Loucy (cell line): ENCODE data around the gene THBS4.

ENCODE experiments used
- CTCF ChIP-seq: fragments of 200-600 bp; sonication (generic); conservative IDR thresholded peaks from 2 replicates; pipeline ENCODE4 v1.5.1; 2014; ENCODE audit warnings: mild to moderate bottlenecking, antibody characterized with exemption, low read length
- EZH2phosphoT487 ChIP-seq: fragments of 200-600 bp; IDR thresholded peaks from 2 replicates; pipeline ENCODE4 v1.6.1; 2018; ENCODE audit warnings: antibody characterized with exemption, mild to moderate bottlenecking, moderate library complexity, borderline replicate concordance

- TF ChIP-seq CTCF (no peak), EZH2phosphoT487 (no peak)
These were observed 94.0 kb downstream of the THBS4 start for GRCh38 chr5:80129146-80129545.
